ENCODE measurements around the gene USP2.

GRCh38 chr11:119317592-119318239 lies 63.8 kb downstream of the USP2 start:
- TF ChIP-seq, protein P1, sequence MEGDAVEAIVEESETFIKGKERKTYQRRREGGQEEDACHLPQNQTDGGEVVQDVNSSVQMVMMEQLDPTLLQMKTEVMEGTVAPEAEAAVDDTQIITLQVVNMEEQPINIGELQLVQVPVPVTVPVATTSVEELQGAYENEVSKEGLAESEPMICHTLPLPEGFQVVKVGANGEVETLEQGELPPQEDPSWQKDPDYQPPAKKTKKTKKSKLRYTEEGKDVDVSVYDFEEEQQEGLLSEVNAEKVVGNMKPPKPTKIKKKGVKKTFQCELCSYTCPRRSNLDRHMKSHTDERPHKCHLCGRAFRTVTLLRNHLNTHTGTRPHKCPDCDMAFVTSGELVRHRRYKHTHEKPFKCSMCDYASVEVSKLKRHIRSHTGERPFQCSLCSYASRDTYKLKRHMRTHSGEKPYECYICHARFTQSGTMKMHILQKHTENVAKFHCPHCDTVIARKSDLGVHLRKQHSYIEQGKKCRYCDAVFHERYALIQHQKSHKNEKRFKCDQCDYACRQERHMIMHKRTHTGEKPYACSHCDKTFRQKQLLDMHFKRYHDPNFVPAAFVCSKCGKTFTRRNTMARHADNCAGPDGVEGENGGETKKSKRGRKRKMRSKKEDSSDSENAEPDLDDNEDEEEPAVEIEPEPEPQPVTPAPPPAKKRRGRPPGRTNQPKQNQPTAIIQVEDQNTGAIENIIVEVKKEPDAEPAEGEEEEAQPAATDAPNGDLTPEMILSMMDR (IDR thresholded peaks at IDR 0.05; ENCODE audit: insufficient read depth, low read depth, low read length) = no peak
- TF ChIP-seq EZH2 (IDR thresholded peaks at IDR 0.05; ENCODE audit: insufficient read depth, low read length) = no peak
